HEK293T (cell line): ENCODE measurements around the gene PLOD2.

Experiments used
- CTCF ChIA-PET: fragments of 350-600 bp; formaldehyde crosslinking; extraction: SDS; loops from one replicate; lab custom pipeline; 2021; ENCODE audit warnings: antibody characterized with exemption, inconsistent platforms; lab: Yijun Ruan, JAX
- POLR2A ChIA-PET: fragments of 350-600 bp; formaldehyde crosslinking; extraction: SDS; loops from one replicate; lab custom pipeline; 2020; ENCODE audit warnings: antibody characterized with exemption, inconsistent platforms; lab: Yijun Ruan, JAX
- DNase-seq: peaks from one replicate; pipeline ENCODE4 v3.0.0; 2012; ENCODE audit warnings: mixed read lengths; ENCODE audit errors: extremely low spot score
- ARNT ChIP-seq: fragments of 450-650 bp; IDR thresholded peaks from 2 replicates; pipeline ENCODE4 v1.6.1; 2017; ENCODE audit warnings: mild to moderate bottlenecking
- BHLHE40 ChIP-seq: fragments of 450-650 bp; IDR thresholded peaks from 2 replicates; pipeline ENCODE4 v1.6.1; 2016; ENCODE audit warnings: mild to moderate bottlenecking, moderate library complexity, borderline replicate concordance
- CTBP1 ChIP-seq: fragments of 450-650 bp; IDR thresholded peaks from 2 replicates; pipeline ENCODE4 v1.6.1; 2016; ENCODE audit warnings: borderline replicate concordance
- ELF4 ChIP-seq: fragments of 450-650 bp; IDR thresholded peaks from 2 replicates; pipeline ENCODE4 v1.6.1; 2017; ENCODE audit warnings: antibody characterized with exemption
- FOXA1 ChIP-seq: fragments of 450-650 bp; IDR thresholded peaks from 2 replicates; pipeline ENCODE4 v1.6.1; 2016; ENCODE audit warnings: mild to moderate bottlenecking
- FOXK2 ChIP-seq: fragments of 450-650 bp; IDR thresholded peaks from 2 replicates; pipeline ENCODE4 v1.6.1; 2016; ENCODE audit warnings: mild to moderate bottlenecking
- FOXM1 ChIP-seq: fragments of 450-650 bp; IDR thresholded peaks from 2 replicates; pipeline ENCODE4 v1.6.1; 2017; ENCODE audit warnings: mild to moderate bottlenecking, borderline replicate concordance
- HDGF ChIP-seq: fragments of 450-650 bp; IDR thresholded peaks from 2 replicates; pipeline ENCODE4 v1.6.1; 2017; ENCODE audit warnings: antibody characterized with exemption, borderline replicate concordance
- L3MBTL2 ChIP-seq: fragments of 450-650 bp; conservative IDR thresholded peaks from 2 replicates; pipeline ENCODE4 v1.6.1; 2016; ENCODE audit warnings: mild to moderate bottlenecking
- LEF1 ChIP-seq: fragments of 450-650 bp; IDR thresholded peaks from 2 replicates; pipeline ENCODE4 v1.6.1; 2017; ENCODE audit warnings: mild to moderate bottlenecking, borderline replicate concordance
- NFRKB ChIP-seq: fragments of 450-650 bp; IDR thresholded peaks from 2 replicates; pipeline ENCODE4 v1.6.1; 2016; ENCODE audit warnings: mild to moderate bottlenecking, moderate library complexity
- PKNOX1 ChIP-seq: fragments of 450-650 bp; IDR thresholded peaks from 2 replicates; pipeline ENCODE4 v1.6.1; 2016
- SP1 ChIP-seq: fragments of 450-650 bp; IDR thresholded peaks from 2 replicates; pipeline ENCODE4 v1.6.1; 2017
- SUZ12 ChIP-seq: fragments of 450-650 bp; IDR thresholded peaks from 2 replicates; pipeline ENCODE4 v1.6.1; 2016; ENCODE audit warnings: mild to moderate bottlenecking
- TARDBP ChIP-seq: fragments of 450-650 bp; IDR thresholded peaks from 2 replicates; pipeline ENCODE4 v1.6.1; 2016
- ZNF384 ChIP-seq: fragments of 450-650 bp; IDR thresholded peaks from 2 replicates; pipeline ENCODE4 v1.6.1; 2016

Gene PLOD2

DNA sequence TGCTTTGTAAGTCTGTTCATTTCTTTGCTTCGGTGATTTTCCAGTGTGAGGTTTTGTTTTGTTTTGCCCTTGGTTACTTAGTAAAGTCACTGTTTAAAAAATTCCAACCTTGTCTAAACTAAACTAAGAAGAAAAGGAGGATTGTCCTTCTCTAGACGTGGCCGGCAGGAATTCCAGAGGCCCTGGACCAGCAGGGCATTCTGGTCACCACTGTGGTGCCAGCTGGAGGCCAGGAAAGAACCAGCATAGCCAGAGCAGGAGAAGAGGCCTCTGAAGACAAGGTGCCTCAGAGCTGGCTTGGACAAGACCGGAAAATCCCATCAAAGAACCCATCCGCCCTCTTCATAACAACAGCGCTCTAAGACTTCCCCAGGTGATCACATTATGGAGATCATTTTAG lies 8.2 kb downstream of the PLOD2 start:
- no peak for DNase-seq
- TF ChIP-seq ZNF384, result no peak
- TF ChIP-seq FOXA1, result no peak
- no peak for TF ChIP-seq ARNT
- no peak for TF ChIP-seq LEF1
- TF ChIP-seq HDGF, result no peak
- TF ChIP-seq NFRKB, result no peak
- TF ChIP-seq CTBP1, result no peak
- TF ChIP-seq PKNOX1, result no peak
- ChIA-PET POLR2A (interaction anchor here (1.4 kb wide), 1 partner anchor 8 kb away, joined by 5 read pairs; the partner anchor contains the start of gene PLOD2), CTCF (interaction anchor here (0.7 kb wide), 1 partner anchor 81 kb away, joined by 3 read pairs; no protein-coding TSS in a partner anchor)

- CTCF ChIA-PET, result no interaction called here
- POLR2A ChIA-PET, result interaction anchor here (1.4 kb wide), 1 partner anchor 12 kb away, joined by 4 read pairs; the partner anchor contains the start of gene PLOD2
- no peak for TF ChIP-seq NFRKB
- TF ChIP-seq ARNT, result no peak
- TF ChIP-seq SUZ12, result no peak
- no peak for TF ChIP-seq HDGF
- TF ChIP-seq FOXM1, result no peak
- no peak for TF ChIP-seq FOXA1
- TF ChIP-seq FOXK2, result no peak
- TF ChIP-seq LEF1, result no peak
- TF ChIP-seq L3MBTL2, result no peak
- no peak for TF ChIP-seq BHLHE40
- TF ChIP-seq TARDBP, result no peak
- no peak for TF ChIP-seq ELF4
- no peak for TF ChIP-seq SP1
- TF ChIP-seq PKNOX1, result no peak
- TF ChIP-seq ZNF384, result no peak
- DNase-seq, result no peak
These were observed 12.5 kb downstream of the PLOD2 start for GRCh38 chr3:146148468-146148931.

DNA sequence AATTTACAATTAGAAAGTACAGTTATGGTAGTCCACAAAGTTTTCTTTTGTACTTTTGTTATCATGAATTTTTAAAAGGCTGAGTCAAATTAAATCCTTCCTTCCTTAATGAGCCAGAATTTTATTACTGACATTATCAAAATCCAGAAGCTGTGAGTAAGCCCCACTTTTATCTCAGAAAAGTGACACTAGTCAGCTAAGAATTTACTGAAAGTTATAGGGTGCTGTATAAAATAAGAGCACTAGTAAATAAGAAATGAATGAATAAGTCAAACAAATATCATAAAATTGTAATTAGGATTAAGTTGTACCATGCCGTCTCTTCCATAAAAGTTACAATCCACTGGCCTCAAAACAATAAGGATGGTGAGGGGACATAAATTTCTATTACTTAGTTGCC lies 15.3 kb downstream of the PLOD2 start:
- no peak for TF ChIP-seq FOXA1
- TF ChIP-seq LEF1, result no peak
- no peak for TF ChIP-seq ZNF384
- TF ChIP-seq CTBP1, result no peak
- TF ChIP-seq SP1, result no peak
- TF ChIP-seq FOXK2, result no peak
- TF ChIP-seq SUZ12, result no peak
- no peak for TF ChIP-seq TARDBP
- TF ChIP-seq L3MBTL2, result no peak
- no peak for TF ChIP-seq PKNOX1
- TF ChIP-seq ARNT, result no peak
- TF ChIP-seq FOXM1, result no peak
- CTCF ChIA-PET, result interaction anchor here (0.6 to 1.1 kb wide), 2 partner anchors 28 to 80 kb away, joined by 3 read pairs; no protein-coding TSS in a partner anchor
- no peak for DNase-seq
- POLR2A ChIA-PET, result no interaction called here

DNA sequence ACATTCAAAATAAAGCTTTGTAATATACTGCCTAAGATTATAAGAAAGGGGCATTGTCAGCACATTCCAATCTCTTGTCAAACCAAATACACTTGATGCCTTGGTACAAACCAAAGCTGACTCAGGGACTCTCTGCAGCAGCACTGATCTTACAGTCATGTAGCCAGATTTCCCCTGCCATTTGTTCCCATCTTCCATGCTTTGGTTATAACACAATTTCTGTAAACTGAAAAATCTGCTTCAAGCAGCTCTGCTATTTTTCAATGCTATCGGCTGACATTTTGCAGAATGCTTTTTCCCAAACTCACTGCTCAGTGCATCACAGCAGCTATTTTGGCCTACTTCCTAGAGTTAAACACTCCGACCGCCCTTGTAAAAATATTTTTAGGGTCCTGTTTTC lies 18.2 kb downstream of the PLOD2 start:
- DNase-seq, result peak; percentile 20
- CTCF ChIA-PET, result no interaction called here
- POLR2A ChIA-PET, result interaction anchor here (1.5 to 1.6 kb wide), 2 partner anchors 13 to 19 kb away, joined by 5 read pairs; partner anchors contain the start of gene PLOD2

DNA sequence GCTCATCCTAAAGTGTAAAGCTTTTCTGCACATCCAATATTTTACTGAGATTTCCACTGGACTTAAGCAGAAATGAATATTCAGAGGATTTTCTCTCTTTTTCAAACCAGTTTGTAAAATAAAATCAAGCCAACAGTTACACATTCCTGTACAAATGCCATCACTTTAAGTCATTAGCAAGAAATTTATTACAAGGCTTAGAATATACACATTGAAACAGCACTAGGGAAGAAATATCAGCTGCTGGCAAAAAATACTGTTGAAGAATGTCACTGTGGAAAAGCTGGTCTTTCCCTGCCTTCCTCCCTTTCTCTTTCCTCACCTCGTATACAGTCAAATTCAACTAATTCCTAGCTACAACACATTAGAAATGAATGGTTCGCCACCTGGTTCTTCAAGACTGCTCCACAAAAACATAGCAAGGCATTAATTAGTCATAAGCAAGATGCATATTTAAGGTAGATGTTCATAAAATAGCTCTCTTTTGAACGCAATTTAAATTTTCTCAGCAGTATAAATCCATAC lies 21.3 kb downstream of the PLOD2 start:
- ChIA-PET CTCF (no interaction called here), POLR2A (interaction anchor here (0.9 kb wide), 1 partner anchor 11 kb away, joined by 3 read pairs; no protein-coding TSS in a partner anchor)
- TF ChIP-seq PKNOX1, result no peak
- TF ChIP-seq ZNF384, result no peak
- TF ChIP-seq ARNT, result no peak
- no peak for TF ChIP-seq LEF1
- no peak for TF ChIP-seq TARDBP
- TF ChIP-seq HDGF, result no peak
- no peak for TF ChIP-seq FOXM1
- TF ChIP-seq CTBP1, result no peak
- TF ChIP-seq FOXA1, result no peak
- DNase-seq, result no peak

More for the DNA sequence above, 18.2 kb downstream of the PLOD2 start:
- TF ChIP-seq TARDBP, result no peak

- TF ChIP-seq SP1, result no peak
- CTCF ChIA-PET, result no interaction called here
- DNase-seq, result no peak
- POLR2A ChIA-PET, result no interaction called here
These were observed 22.1 kb downstream of the PLOD2 start for GRCh38 chr3:146138902-146139301.
